HG03439 (cell line): ENCODE data around the gene FAF1.
"Not testable (repeated sequence)": the region's sequence is repeated elsewhere in the genome, so short reads cannot be mapped to it uniquely, and the experiment has no call there.

Source experiments
- ATAC-seq: cut with Tn5 transposase; IDR thresholded peaks from one replicate; pipeline ENCODE4 v1.9.1; 2021; ENCODE audit warnings: mild to moderate bottlenecking, moderate library complexity; ENCODE audit not compliant: unreplicated experiment

FAF1 gene

GRCh38 chr1:50599546-50599945, 360.5 kb downstream of the FAF1 start:
- no peak for ATAC-seq

- no peak for ATAC-seq
These were observed 364.2 kb downstream of the FAF1 start for GRCh38 chr1:50595874-50596273.

GRCh38 chr1:50593515-50593914, 366.6 kb downstream of the FAF1 start:
- ATAC-seq, result no peak

GRCh38 chr1:50591598-50591997, 368.5 kb downstream of the FAF1 start:
- ATAC-seq, result no peak

- no peak for ATAC-seq
These were observed 377.7 kb downstream of the FAF1 start for GRCh38 chr1:50582346-50582745.

GRCh38 chr1:50570066-50570468, 390.0 kb downstream of the FAF1 start:
- no peak for ATAC-seq

- ATAC-seq, result no peak
These were observed 391.3 kb downstream of the FAF1 start for GRCh38 chr1:50568782-50569181.

GRCh38 chr1:50566405-50566804, 393.7 kb downstream of the FAF1 start:
- no peak for ATAC-seq

- no peak for ATAC-seq
These were observed 395.6 kb downstream of the FAF1 start for GRCh38 chr1:50564417-50564816.

- ATAC-seq, result no peak
These were observed 398.0 kb downstream of the FAF1 start for GRCh38 chr1:50562106-50562505.

- ATAC-seq, result no peak
These were observed 400.6 kb downstream of the FAF1 start for GRCh38 chr1:50559421-50559820.

- ATAC-seq, result no peak
These were observed 406.1 kb downstream of the FAF1 start for GRCh38 chr1:50553921-50554320.

- ATAC-seq, result no peak
These were observed 411.8 kb downstream of the FAF1 start for GRCh38 chr1:50548243-50548642.

GRCh38 chr1:50542362-50542761, 417.7 kb downstream of the FAF1 start:
- no peak for ATAC-seq

- no peak for ATAC-seq
These were observed 421.6 kb downstream of the FAF1 start for GRCh38 chr1:50538476-50538875.

GRCh38 chr1:50531601-50532000, 428.5 kb downstream of the FAF1 start:
- ATAC-seq, result no peak

- ATAC-seq, result no peak
These were observed 429.0 kb downstream of the FAF1 start for GRCh38 chr1:50531027-50531426.

GRCh38 chr1:50529510-50529909, 430.6 kb downstream of the FAF1 start:
- ATAC-seq, result no peak

- not testable (repeated sequence) for ATAC-seq
These were observed 432.1 kb downstream of the FAF1 start for GRCh38 chr1:50527987-50528320.

- ATAC-seq, result no peak
These were observed 432.6 kb downstream of the FAF1 start for GRCh38 chr1:50527249-50527986.

GRCh38 chr1:50526431-50526830, 433.6 kb downstream of the FAF1 start:
- no peak for ATAC-seq

GRCh38 chr1:50523548-50523947, 436.5 kb downstream of the FAF1 start:
- no peak for ATAC-seq

- ATAC-seq, result no peak
These were observed 437.2 kb downstream of the FAF1 start for GRCh38 chr1:50522691-50523342.
